GM12864 (cell line): ENCODE data around the gene CDX2.

ENCODE experiments used
- DNase-seq: peaks from one replicate; pipeline ENCODE4 v3.0.0-alpha.2; 2011; ENCODE audit warnings: low read depth
- H3K4me3 ChIP-seq: 2 replicates; pipeline ENCODE4 v1.5.1; 2011; ENCODE audit warnings: mild to moderate bottlenecking, low read depth, low read length, control low read depth
- TF ChIP-seq, protein P1 (sequence below): IDR thresholded peaks from 2 replicates; pipeline ENCODE4 v1.5.1; 2011; ENCODE audit warnings: low read depth, mild to moderate bottlenecking, moderate library complexity, low read length, control low read depth, inconsistent platforms; ENCODE audit errors: missing control alignments

Gene CDX2

DNA sequence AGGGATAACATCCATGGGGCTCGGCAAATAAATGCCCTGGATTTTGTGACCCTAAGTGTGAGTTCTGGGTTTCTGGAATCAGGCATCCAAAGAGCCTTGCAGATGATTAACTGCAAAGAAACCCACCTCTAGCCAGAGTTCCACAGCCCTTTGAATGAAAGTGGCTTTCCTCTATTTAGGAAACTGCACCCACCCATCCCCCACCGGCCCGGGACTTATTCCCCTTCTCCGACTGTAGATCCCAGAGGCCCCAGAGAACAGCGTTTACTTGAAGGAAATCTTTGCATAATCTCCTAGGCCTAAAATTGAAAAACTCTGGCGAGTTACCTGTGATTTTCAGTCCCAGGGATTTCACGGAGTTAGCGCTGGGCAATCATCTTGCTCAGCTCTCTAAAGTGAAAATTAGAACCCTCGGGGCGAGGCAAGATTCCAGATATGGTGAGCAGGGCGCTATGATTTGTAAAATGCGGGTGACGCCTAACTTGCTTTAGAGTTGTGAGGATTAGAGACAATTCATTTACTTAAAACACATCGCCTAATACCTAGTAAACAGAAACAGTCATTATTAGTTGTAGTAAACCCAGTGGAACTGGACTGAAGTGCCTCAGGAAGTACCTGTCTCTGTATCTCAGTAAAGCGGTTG is 10.0 kb upstream of the CDX2 start:
- TF ChIP-seq, protein P1, sequence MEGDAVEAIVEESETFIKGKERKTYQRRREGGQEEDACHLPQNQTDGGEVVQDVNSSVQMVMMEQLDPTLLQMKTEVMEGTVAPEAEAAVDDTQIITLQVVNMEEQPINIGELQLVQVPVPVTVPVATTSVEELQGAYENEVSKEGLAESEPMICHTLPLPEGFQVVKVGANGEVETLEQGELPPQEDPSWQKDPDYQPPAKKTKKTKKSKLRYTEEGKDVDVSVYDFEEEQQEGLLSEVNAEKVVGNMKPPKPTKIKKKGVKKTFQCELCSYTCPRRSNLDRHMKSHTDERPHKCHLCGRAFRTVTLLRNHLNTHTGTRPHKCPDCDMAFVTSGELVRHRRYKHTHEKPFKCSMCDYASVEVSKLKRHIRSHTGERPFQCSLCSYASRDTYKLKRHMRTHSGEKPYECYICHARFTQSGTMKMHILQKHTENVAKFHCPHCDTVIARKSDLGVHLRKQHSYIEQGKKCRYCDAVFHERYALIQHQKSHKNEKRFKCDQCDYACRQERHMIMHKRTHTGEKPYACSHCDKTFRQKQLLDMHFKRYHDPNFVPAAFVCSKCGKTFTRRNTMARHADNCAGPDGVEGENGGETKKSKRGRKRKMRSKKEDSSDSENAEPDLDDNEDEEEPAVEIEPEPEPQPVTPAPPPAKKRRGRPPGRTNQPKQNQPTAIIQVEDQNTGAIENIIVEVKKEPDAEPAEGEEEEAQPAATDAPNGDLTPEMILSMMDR = no peak
- H3K4me3 ChIP-seq = no peak overlapping the region
- no peak for DNase-seq

- no peak overlapping the region for H3K4me3 ChIP-seq
- TF ChIP-seq, protein P1 = no peak
- no peak for DNase-seq
These were observed 9.3 kb upstream of the CDX2 start for GRCh38 chr13:27978301-27978968.

- TF ChIP-seq, protein P1 = no peak
These were observed 8.6 kb upstream of the CDX2 start for GRCh38 chr13:27977476-27978300.

GRCh38 chr13:27976362-27977091 is 7.4 kb upstream of the CDX2 start:
- TF ChIP-seq, protein P1 = no peak
- DNase-seq = no peak
- no peak overlapping the region for H3K4me3 ChIP-seq

More at GRCh38 chr13:27977476-27978300, 8.6 kb upstream of the CDX2 start:
- no peak for DNase-seq
- H3K4me3 ChIP-seq = no peak overlapping the region

DNA sequence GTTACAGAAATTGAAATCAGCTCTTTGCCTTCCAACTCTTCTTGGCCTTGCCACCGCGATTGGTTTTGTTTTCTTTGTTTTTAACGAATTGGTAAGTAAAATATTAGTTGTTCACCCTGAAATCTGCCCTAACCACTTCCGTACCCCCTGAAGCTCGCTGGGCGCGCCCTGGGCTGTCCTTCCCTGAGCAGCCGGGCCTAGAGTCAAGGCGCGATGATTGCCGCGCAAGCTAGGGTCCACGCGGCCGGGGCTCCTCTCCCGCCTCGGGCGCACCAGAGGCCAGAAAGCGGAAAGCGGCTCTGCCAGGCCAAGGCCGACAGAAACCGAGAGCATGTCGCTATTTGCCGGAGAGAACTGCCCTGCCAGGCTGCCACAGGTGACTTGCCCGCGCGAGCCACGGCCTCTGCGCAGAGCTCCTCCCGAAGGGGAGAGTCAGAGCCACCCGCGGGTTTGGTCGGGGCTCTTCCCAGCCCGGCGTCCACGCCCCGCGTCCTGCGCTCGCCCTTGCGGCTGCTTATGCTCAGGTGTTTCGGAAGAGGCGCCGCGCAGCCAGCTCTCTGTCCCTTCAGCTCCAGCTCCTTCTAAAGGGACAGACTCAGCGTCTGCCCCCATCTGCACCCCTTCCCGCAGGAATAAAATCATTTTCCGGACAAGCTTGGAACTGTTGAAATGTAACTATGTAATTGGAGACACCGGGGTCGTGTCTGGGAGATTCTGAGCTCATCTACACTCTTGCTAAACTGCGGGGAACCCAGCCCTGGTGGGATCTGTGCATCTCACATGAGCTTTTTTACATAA is 6.6 kb upstream of the CDX2 start:
- TF ChIP-seq, protein P1 = no peak
- H3K4me3 ChIP-seq = no peak overlapping the region
- DNase-seq = no peak

DNA sequence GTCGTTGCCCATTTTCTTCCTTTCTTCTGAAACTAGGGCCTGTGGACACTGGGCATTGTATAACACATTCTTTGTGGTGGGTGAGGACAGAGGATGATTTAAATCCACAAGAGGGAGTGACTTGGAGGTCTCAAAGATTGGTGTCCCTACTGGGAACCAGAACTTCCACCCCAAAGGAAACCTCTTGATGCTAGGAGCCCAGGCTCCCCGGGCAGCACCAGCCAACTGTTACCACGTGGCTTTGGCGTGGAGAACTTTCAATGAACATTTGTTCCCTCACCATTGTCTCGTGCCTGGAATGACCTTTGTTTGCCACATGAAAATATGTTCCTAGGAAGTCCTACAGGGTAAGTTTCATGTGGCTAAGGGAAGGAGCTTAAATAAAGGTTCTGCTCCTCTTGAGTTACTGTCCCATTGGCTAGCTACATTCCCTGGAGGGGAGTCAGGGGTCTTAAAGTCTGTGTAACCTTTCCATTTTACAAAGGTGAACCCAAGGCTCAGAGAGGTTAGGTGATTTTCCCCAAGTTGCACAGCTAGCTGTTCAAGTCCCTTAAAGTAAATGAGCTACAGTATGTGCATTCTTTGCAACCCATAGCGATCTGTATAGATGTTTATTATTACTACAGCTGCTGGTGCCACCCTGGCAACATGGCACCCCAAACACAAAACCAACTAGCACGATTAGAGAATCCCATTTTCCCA is 5.0 kb upstream of the CDX2 start:
- no peak overlapping the region for H3K4me3 ChIP-seq
- no peak for DNase-seq
- TF ChIP-seq, protein P1 = no peak
